Nephron (organoid): Measurements from ENCODE around the gene KCNT1.

Source experiments
- H3K27ac Mint-ChIP-seq, 3 experiments: 2 replicates each; pipeline ENCODE4 v1.8.0; 2020; ENCODE audit warnings: mixed read lengths in 3 of 3, mild to moderate bottlenecking in 2 of 3, moderate library complexity in 1 of 3
- H3K27me3 Mint-ChIP-seq: 2 replicates; pipeline ENCODE4 v1.8.0; 2021; ENCODE audit warnings: low read depth, mild to moderate bottlenecking, moderate library complexity, mixed read lengths
- H3K36me3 Mint-ChIP-seq: 2 replicates; pipeline ENCODE4 v1.8.0; 2020; ENCODE audit warnings: low read depth, mixed read lengths
- H3K4me1 Mint-ChIP-seq: 2 replicates; pipeline ENCODE4 v1.8.0; 2020; ENCODE audit warnings: mixed read lengths
- H3K4me3 Mint-ChIP-seq, 3 experiments: 2 replicates each; pipeline ENCODE4 v1.8.0; 2020; ENCODE audit warnings: mild to moderate bottlenecking in 3 of 3, mixed read lengths in 3 of 3, moderate library complexity in 2 of 3
- H3K9me3 Mint-ChIP-seq: 2 replicates; pipeline ENCODE4 v1.8.0; 2020; ENCODE audit warnings: mixed read lengths
- TF ChIP-seq, protein P1 (sequence below), 3 experiments: fragments of 200-600 bp; sonication (generic); IDR thresholded peaks; one replicate each; pipeline ENCODE4 v1.5.0; 2021; ENCODE audit warnings: antibody characterized with exemption in 3 of 3; ENCODE audit not compliant: unreplicated experiment in 3 of 3

Gene KCNT1

DNA sequence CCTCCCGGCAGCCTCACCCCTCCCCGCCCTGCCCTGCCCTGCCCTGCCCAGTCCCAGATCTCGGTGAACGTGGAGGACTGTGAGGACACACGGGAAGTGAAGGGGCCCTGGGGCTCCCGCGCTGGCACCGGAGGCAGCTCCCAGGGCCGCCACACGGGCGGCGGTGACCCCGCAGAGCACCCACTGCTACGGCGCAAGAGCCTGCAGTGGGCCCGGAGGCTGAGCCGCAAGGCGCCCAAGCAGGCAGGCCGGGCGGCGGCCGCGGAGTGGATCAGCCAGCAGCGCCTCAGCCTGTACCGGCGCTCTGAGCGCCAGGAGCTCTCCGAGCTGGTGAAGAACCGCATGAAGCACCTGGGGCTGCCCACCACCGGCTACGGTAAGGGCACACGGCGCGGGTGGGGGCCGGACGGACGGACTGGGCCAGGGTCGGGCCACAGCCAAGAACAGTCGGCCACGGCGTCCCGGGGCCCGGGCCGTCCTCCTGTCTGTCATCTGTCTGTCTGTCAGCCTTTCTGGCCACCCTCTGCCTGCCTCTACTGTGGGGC is 84.2 kb downstream of the KCNT1 start:
- Mint-ChIP-seq H3K27me3 (peaks cover 8% of the 10 kb centered on the region), H3K4me1 (no peaks in the 10 kb centered on the region), H3K27ac (no peak overlapping the region), H3K9me3 (no peaks in the 10 kb centered on the region), H3K4me3 (no peak overlapping the region), H3K36me3 (no peaks in the 10 kb centered on the region)
- TF ChIP-seq, protein P1, sequence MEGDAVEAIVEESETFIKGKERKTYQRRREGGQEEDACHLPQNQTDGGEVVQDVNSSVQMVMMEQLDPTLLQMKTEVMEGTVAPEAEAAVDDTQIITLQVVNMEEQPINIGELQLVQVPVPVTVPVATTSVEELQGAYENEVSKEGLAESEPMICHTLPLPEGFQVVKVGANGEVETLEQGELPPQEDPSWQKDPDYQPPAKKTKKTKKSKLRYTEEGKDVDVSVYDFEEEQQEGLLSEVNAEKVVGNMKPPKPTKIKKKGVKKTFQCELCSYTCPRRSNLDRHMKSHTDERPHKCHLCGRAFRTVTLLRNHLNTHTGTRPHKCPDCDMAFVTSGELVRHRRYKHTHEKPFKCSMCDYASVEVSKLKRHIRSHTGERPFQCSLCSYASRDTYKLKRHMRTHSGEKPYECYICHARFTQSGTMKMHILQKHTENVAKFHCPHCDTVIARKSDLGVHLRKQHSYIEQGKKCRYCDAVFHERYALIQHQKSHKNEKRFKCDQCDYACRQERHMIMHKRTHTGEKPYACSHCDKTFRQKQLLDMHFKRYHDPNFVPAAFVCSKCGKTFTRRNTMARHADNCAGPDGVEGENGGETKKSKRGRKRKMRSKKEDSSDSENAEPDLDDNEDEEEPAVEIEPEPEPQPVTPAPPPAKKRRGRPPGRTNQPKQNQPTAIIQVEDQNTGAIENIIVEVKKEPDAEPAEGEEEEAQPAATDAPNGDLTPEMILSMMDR (IDR thresholded peaks at IDR 0.05; ENCODE audit: unreplicated experiment in 3 of 3) = no peak

DNA sequence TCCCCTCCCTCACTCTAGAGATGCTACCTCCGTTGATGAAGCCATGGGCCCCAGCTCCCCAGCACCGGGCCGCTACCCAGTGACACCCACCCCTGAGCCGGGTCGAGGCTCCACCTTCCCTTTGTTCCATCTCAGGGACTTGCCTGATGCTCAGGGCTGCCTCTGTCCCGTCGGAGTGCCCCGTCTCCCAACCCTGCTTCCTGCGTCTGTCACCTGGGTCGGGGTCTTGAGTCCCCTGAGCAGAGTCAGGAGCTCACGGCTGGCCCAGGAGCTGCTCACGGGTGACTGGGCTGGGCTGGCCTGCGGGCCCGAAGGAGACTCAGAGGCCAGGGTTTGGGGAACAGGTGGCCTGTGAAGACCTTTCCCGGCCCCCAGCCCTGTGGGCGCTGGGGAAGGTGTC is 85.3 kb downstream of the KCNT1 start:
- no peaks in the 10 kb centered on the region for H3K9me3 Mint-ChIP-seq
- peaks cover 10% of the 10 kb centered on the region for H3K27me3 Mint-ChIP-seq
- no peaks in the 10 kb centered on the region for H3K36me3 Mint-ChIP-seq

DNA sequence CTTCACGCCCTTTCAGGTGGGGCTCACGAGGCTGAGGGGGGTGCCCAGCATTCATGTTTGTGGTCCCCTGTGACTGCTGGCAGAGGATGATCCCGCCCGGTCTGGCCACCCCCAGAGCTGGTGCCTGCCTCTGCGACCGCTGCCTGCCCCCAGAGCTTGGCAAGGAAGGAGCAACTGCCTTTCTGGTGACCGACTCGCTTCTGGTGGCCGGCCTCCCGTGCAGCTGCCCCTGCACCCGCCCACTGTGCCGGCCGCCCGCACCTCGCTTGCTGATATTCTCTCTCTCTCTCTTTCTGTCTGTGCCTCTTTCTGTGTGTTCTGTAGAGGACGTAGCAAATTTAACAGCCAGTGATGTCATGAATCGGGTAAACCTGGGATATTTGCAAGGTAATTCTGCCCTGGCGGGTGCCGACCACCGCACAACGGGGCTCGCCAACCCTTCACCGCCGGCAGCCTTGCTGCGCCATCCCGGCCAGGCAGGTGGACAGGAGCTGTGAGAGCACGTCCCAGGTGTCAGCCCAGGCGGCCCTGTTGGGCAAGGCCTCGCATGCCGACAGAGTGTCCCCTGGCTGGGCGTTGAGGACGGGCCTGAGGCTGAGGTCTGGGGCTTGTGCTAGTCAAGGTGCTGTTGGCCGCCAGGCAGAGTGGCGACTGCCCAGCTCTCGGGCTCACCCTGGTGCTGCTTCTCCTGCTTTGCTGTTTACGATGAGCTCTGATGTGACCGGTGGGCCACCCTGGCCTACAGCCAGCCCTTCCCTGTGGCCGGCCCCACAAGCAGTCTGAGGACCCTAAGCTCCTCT is 86.0 kb downstream of the KCNT1 start:
- Mint-ChIP-seq H3K4me1 (no peaks in the 10 kb centered on the region), H3K9me3 (no peaks in the 10 kb centered on the region), H3K4me3 (no peak overlapping the region), H3K27ac (no peak overlapping the region), H3K36me3 (no peaks in the 10 kb centered on the region), H3K27me3 (peaks cover 3% of the 10 kb centered on the region)
- TF ChIP-seq, protein P1 (IDR thresholded peaks at IDR 0.05; ENCODE audit: unreplicated experiment in 3 of 3) = no peak

More for the DNA sequence above, 85.3 kb downstream of the KCNT1 start:
- no peak overlapping the region for H3K27ac Mint-ChIP-seq
- no peaks in the 10 kb centered on the region for H3K4me1 Mint-ChIP-seq
- TF ChIP-seq, protein P1 (IDR thresholded peaks at IDR 0.05; ENCODE audit: unreplicated experiment in 3 of 3) = no peak
- no peak overlapping the region for H3K4me3 Mint-ChIP-seq

DNA sequence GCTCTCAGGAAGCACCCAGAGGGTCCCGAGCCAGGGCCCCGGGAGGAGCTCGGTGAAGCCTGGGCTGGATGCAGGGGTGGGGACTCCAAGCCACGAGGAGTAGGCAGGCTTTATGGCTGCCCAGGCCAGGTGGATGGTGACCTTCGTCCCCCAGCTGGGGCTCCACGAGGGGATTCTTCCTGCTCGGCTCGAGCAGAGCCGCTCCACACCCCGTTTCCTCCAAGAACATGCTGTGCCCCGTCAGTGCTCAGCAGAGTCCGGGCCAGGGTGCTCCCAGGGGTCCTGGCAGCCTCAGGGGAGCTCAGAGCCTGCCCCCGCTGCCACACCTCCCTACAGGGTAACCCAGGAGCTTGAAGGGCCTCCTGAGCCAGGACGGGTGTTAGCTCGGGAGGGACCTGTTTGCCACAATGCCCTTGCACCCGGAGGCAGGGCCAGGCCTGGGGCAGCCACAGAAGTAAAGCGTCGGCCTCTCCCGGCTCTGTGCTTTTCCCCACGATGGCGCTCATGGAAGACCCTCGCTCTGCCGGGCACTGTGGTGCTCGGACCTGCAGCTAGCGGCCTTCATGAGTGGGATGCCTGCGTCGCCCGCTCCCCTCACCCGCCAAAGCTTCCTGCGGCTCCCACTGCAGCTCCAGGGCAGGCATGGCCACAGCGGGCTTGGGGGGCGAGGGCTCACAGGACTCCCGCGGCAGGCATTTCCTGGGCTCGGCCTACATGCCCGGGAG is 86.8 kb downstream of the KCNT1 start:
- H3K4me3 Mint-ChIP-seq = no peak overlapping the region
- TF ChIP-seq, protein P1 (IDR thresholded peaks at IDR 0.05; ENCODE audit: unreplicated experiment in 3 of 3) = no peak
- no peaks in the 10 kb centered on the region for H3K9me3 Mint-ChIP-seq
- H3K27me3 Mint-ChIP-seq = peaks cover 3% of the 10 kb centered on the region
- H3K36me3 Mint-ChIP-seq = no peaks in the 10 kb centered on the region
- H3K27ac Mint-ChIP-seq = no peak overlapping the region
- no peaks in the 10 kb centered on the region for H3K4me1 Mint-ChIP-seq

DNA sequence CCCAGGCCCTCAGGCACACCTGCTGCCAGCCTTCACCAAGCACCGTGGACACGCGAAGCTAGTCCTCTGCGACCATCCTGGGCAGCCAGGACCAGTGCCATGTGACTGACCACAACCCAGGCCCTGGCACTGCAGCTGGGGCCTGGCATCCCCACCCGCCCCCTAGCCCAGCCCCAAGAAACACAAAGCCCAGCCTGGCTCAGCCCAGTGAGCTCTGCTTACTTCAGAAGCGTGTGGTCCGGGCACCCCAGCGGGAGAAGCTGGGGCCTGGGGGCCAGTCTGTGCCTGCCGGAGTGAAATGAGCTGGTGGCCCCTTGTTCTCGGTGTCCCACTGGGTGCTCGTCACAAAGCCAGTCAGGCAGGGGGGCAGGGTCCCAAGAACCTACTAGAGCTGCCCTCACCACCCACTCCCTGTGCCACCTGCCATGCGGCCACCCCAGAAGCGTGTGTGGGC is 87.9 kb downstream of the KCNT1 start:
- no peaks in the 10 kb centered on the region for H3K9me3 Mint-ChIP-seq
- no peaks in the 10 kb centered on the region for H3K36me3 Mint-ChIP-seq
- H3K27ac Mint-ChIP-seq = no peak overlapping the region
- H3K4me1 Mint-ChIP-seq = no peaks in the 10 kb centered on the region
- no peak overlapping the region for H3K4me3 Mint-ChIP-seq
- TF ChIP-seq, protein P1 (IDR thresholded peaks at IDR 0.05; ENCODE audit: unreplicated experiment in 3 of 3) = no peak
- peaks cover 3% of the 10 kb centered on the region for H3K27me3 Mint-ChIP-seq
